ENCODE results near the gene CASKIN2. TPM values are rescaled to one million over a fixed set of nuclear protein-coding genes. Genes with fewer than 3 reads are reported as not detected.

CASKIN2 gene
- total RNA-seq, 1 donor from 2014 or later, result 34.3 TPM

GRCh38 chr17:75542229-75542628, 26.9 kb upstream of the CASKIN2 start:
- intact Hi-C loops (cut with micrococcal nuclease), result no loop called here
- H3K4me1 ChIP-seq, result no peaks in the 10 kb centered on the region
- no peaks in the 10 kb centered on the region for H3K36me3 ChIP-seq
- TF ChIP-seq CTCF (IDR thresholded peaks at IDR 0.05; ENCODE audit: borderline replicate concordance), result no peak
- H3K4me3 ChIP-seq, result no peak overlapping the region
- no peaks in the 10 kb centered on the region for H3K9me3 ChIP-seq (replicated peaks)
- no peaks in the 10 kb centered on the region for H3K27me3 ChIP-seq (ENCODE audit: low read depth)
- no peak overlapping the region for H3K27ac ChIP-seq (replicated peaks)
- no peak for DNase-seq

GRCh38 chr17:75540923-75541503, 25.7 kb upstream of the CASKIN2 start:
- no peak for DNase-seq
- H3K4me1 ChIP-seq, result no peaks in the 10 kb centered on the region
- no peak for TF ChIP-seq CTCF (IDR thresholded peaks at IDR 0.05; ENCODE audit: borderline replicate concordance)
- intact Hi-C loops (cut with micrococcal nuclease), result no loop called here
- H3K9me3 ChIP-seq (replicated peaks), result no peaks in the 10 kb centered on the region
- H3K27ac ChIP-seq (replicated peaks), result no peak overlapping the region
- no peak overlapping the region for H3K4me3 ChIP-seq
- H3K27me3 ChIP-seq (ENCODE audit: low read depth), result no peaks in the 10 kb centered on the region
- H3K36me3 ChIP-seq, result no peaks in the 10 kb centered on the region

- Histone ChIP-seq H3K4me1 (no peaks in the 10 kb centered on the region), H3K9me3 (replicated peaks) (no peaks in the 10 kb centered on the region), H3K36me3 (no peaks in the 10 kb centered on the region), H3K4me3 (no peak overlapping the region), H3K27me3 (ENCODE audit: low read depth) (no peaks in the 10 kb centered on the region), H3K27ac (replicated peaks) (no peak overlapping the region)
- intact Hi-C loops (cut with micrococcal nuclease), result no loop called here
- no peak for TF ChIP-seq CTCF (IDR thresholded peaks at IDR 0.05; ENCODE audit: borderline replicate concordance)
- no peak for DNase-seq
These were observed 24.8 kb upstream of the CASKIN2 start for GRCh38 chr17:75539967-75540729.

GRCh38 chr17:75536366-75536765, 21.0 kb upstream of the CASKIN2 start:
- no peak overlapping the region for H3K4me3 ChIP-seq
- intact Hi-C loops (cut with micrococcal nuclease), result no loop called here

GRCh38 chr17:75535871-75536270, 20.5 kb upstream of the CASKIN2 start:
- Histone ChIP-seq H3K4me1 (no peaks in the 10 kb centered on the region), H3K36me3 (no peaks in the 10 kb centered on the region), H3K27me3 (ENCODE audit: low read depth) (no peaks in the 10 kb centered on the region), H3K4me3 (no peak overlapping the region), H3K9me3 (replicated peaks) (no peaks in the 10 kb centered on the region), H3K27ac (replicated peaks) (no peak overlapping the region)
- TF ChIP-seq CTCF (IDR thresholded peaks at IDR 0.05; ENCODE audit: borderline replicate concordance), result no peak
- DNase-seq, result no peak
- intact Hi-C loops (cut with micrococcal nuclease), result no loop called here

More at GRCh38 chr17:75536366-75536765, 21.0 kb upstream of the CASKIN2 start:
- Histone ChIP-seq H3K9me3 (replicated peaks) (no peaks in the 10 kb centered on the region), H3K27me3 (ENCODE audit: low read depth) (no peaks in the 10 kb centered on the region), H3K36me3 (no peaks in the 10 kb centered on the region), H3K4me1 (no peaks in the 10 kb centered on the region), H3K27ac (replicated peaks) (no peak overlapping the region)
- no peak for TF ChIP-seq CTCF (IDR thresholded peaks at IDR 0.05; ENCODE audit: borderline replicate concordance)
- DNase-seq, result no peak
